HepG2 (cell line): ENCODE data around the gene VSIG10L2. TPM values are rescaled to one million over a fixed set of nuclear protein-coding genes. Genes with fewer than 3 reads are reported as not detected.

ENCODE experiments used
- ATAC-seq: fragments of 200-7000 bp; cut with Tn5 transposase; 3 replicates; pipeline ENCODE4 v1.9.1; 2020; ENCODE audit warnings: mild to moderate bottlenecking, moderate library complexity
- BruUV-seq: library from RNA; stranded (reverse); fragments of 400-500 nt; replicated peaks from 2 replicates; lab custom pipeline; 2021; lab: Mats Ljungman, UMichigan
- CTCF ChIA-PET: fragments of 300-600 bp; formaldehyde crosslinking; extraction: SDS; loops from one replicate; lab custom pipeline; 2021; ENCODE audit warnings: low total read pairs, inconsistent platforms, low intra/inter-chr PET ratio; lab: Yijun Ruan, JAX
- POLR2A ChIA-PET: fragments of 350-600 bp; sonication (Branson Sonifier 250); formaldehyde crosslinking; loops from one replicate; lab custom pipeline; 2020; ENCODE audit warnings: antibody characterized with exemption, inconsistent platforms; lab: Yijun Ruan, JAX
- DNase-seq: peaks from one replicate; pipeline ENCODE4 v3.0.0-alpha.2; 2015; ENCODE audit warnings: low spot score
- FAIRE-seq: peaks from 3 replicates; lab custom pipeline; 2011; peaks lifted over from hg19 to GRCh38; lab: Jason Lieb, UNC
- H2AFZ ChIP-seq: one replicate; pipeline ENCODE4 v1.6.1; 2011; ENCODE audit warnings: low read length, inconsistent platforms
- H3K27ac ChIP-seq: fragments of 300-600 bp; 3 replicates; pipeline ENCODE4 v1.8.0; 2011; ENCODE audit warnings: mixed run types, mild to moderate bottlenecking, mixed read lengths, low read length, inconsistent platforms; ENCODE audit not compliant: insufficient read depth; ENCODE audit errors: extremely low read length
- H3K27me3 ChIP-seq, 2 experiments: fragments of 200-600 bp in 1 of 2; 2 replicates in 1 of 2; 3 replicates in 1 of 2; pipeline versions ENCODE4 v1.6.0 to v1.8.0; 2011; ENCODE audit warnings: low read length in 2 of 2, mild to moderate bottlenecking in 2 of 2, moderate library complexity in 2 of 2, inconsistent platforms in 1 of 2; ENCODE audit not compliant: insufficient read depth in 2 of 2, control insufficient read depth in 1 of 2
- H3K36me3 ChIP-seq, 2 experiments: fragments of 200-600 bp in 1 of 2; replicated peaks in 1 of 2; 2 replicates in 1 of 2; 3 replicates in 1 of 2; pipeline versions ENCODE4 v1.5.1 to v1.8.0; 2011; ENCODE audit warnings: low read length in 2 of 2, inconsistent platforms in 1 of 2; ENCODE audit not compliant: insufficient read depth in 2 of 2, control insufficient read depth in 1 of 2
- H3K4me1 ChIP-seq: 2 replicates; pipeline ENCODE4 v1.5.1; 2012; ENCODE audit warnings: low read length, inconsistent platforms; ENCODE audit not compliant: insufficient read depth
- H3K4me2 ChIP-seq: 2 replicates; pipeline ENCODE4 v1.6.0; 2011; ENCODE audit warnings: low read depth, low read length, inconsistent platforms
- H3K4me3 ChIP-seq, 3 experiments: fragments of 200-600 bp in 1 of 3; sonication (generic), shearing (Covaris generic) in 1 of 3; replicated peaks in 1 of 3; 2 replicates each; pipeline ENCODE4 v1.5.1; 2011 to 2016; ENCODE audit warnings: low read length in 3 of 3, inconsistent platforms in 2 of 3, low read depth in 2 of 3, mild to moderate bottlenecking in 2 of 3, control low read depth in 1 of 3, mixed read lengths in 1 of 3; ENCODE audit not compliant: insufficient read depth in 1 of 3
- H3K79me2 ChIP-seq: one replicate; pipeline ENCODE4 v1.6.1; 2011; ENCODE audit warnings: low read length, inconsistent platforms; ENCODE audit not compliant: insufficient read depth
- H3K9ac ChIP-seq: 2 replicates; pipeline ENCODE4 v1.6.0; 2011; ENCODE audit warnings: mild to moderate bottlenecking, low read depth, low read length, inconsistent platforms; ENCODE audit not compliant: insufficient read depth
- H3K9me3 ChIP-seq: 2 replicates; pipeline ENCODE4 v1.5.1; 2012; ENCODE audit warnings: mild to moderate bottlenecking, low read length
- H4K20me1 ChIP-seq: 2 replicates; pipeline ENCODE4 v1.6.0; 2011; ENCODE audit warnings: inconsistent platforms, mild to moderate bottlenecking, low read length, moderate library complexity; ENCODE audit not compliant: insufficient read depth
- AGO2 ChIP-seq: fragments of 200-400 bp; formaldehyde crosslinking; optimal IDR thresholded peaks from 2 replicates; pipeline ENCODE3; 2017; ENCODE audit warnings: mild to moderate bottlenecking, low read depth, low read length, moderate library complexity
- EEA1 ChIP-seq: sonication (generic); formaldehyde crosslinking; IDR thresholded peaks from 2 replicates; pipeline ENCODE4 v1.5.1; 2020; ENCODE audit warnings: mild to moderate bottlenecking, missing genetic modification reagents, borderline replicate concordance
- FOXO1 ChIP-seq: sonication (generic); formaldehyde crosslinking; IDR thresholded peaks from 2 replicates; pipeline ENCODE4 v1.4.0; 2020; ENCODE audit warnings: missing genetic modification reagents
- MLX ChIP-seq: IDR thresholded peaks from 2 replicates; pipeline ENCODE4 v1.6.1; 2016
- ZBTB33 ChIP-seq: sonication (generic); formaldehyde crosslinking; IDR thresholded peaks from 2 replicates; pipeline ENCODE4 v1.4.0; 2020; ENCODE audit warnings: missing genetic modification reagents
- ZNF574 ChIP-seq: sonication (generic); formaldehyde crosslinking; IDR thresholded peaks from 2 replicates; pipeline ENCODE4 v1.4.0; 2020; ENCODE audit warnings: missing genetic modification reagents
- WGBS: methylation state at CpG from one replicate; pipeline ENCODE4 v1.1.6; 2017; ENCODE audit warnings: low lambda C conversion rate; 5-methylcytosine and 5-hydroxymethylcytosine counted together
- in situ Hi-C: cut with HindIII; loops from 2 replicates; pipeline ENCODE4 v1.10.0; 2017; ENCODE audit warnings: low pct_unique_long_range_greater_than_20kb; ENCODE audit not compliant: extremely low pct_ligation_motif_present
- intact Hi-C: fragments of 100-400 bp; cut with micrococcal nuclease; formaldehyde crosslinking; loops from one replicate; pipeline ENCODE4 v1.10.0; 2022; ENCODE audit not compliant: unreplicated experiment
- polyA plus RNA-seq, 8 experiments: library from polyadenylated mRNA; depleted of rRNA in 3 of 8; stranded (reverse) in 7 of 8; unstranded in 1 of 8; fragments of >200 nt; fragmentation: Illumina TruSeq in 4 of 8; extraction: Trizol in 4 of 8; gene quantifications; 2 replicates each; pipeline versions ENCODE4 v1.2.1 to v1.2.3, GENCODE V29; 2011 to 2016; ENCODE audit warnings: low read depth in 4 of 8, missing spikeins in 1 of 8, mixed read lengths in 1 of 8; ENCODE audit not compliant: insufficient read depth in 1 of 8
- total RNA-seq, 5 experiments: library from RNA; depleted of rRNA; stranded (reverse); fragments of >200 nt; fragmentation: Illumina TruSeq; extraction: Trizol; gene quantifications; 2 replicates each; pipeline ENCODE4 v1.2.3, GENCODE V29; 2016; ENCODE audit warnings: low read depth in 1 of 5
- TF ChIP-seq, protein P1 (sequence below): sonication (generic); formaldehyde crosslinking; IDR thresholded peaks from 2 replicates; pipeline ENCODE4 v1.5.0; 2020; ENCODE audit warnings: missing genetic modification reagents

VSIG10L2 gene
- total and polyA plus RNA-seq, 2 of the 13 experiments (the other 11 are each of a cell fraction or from before 2014, with no cell fraction given) = 0.21 TPM; not detected in 1

- ATAC-seq = no peak
Observed at GRCh38 chr11:125952973-125953372, 7.1 kb downstream of the VSIG10L2 start.

GRCh38 chr11:125953401-125953935, 7.6 kb downstream of the VSIG10L2 start:
- Histone ChIP-seq H3K9ac (no peak overlapping the region), H3K4me2 (no peak overlapping the region), H3K4me1 (peaks cover 16% of the 10 kb centered on the region), H3K27ac (no peak overlapping the region), H3K9me3 (no peaks in the 10 kb centered on the region), H4K20me1 (no peaks in the 10 kb centered on the region), H3K27me3 (no peaks in the 10 kb centered on the region; a peak in 1 of 5 replicates), H2AFZ (no peak overlapping the region), H3K4me3 (no peak overlapping the region), H3K79me2 (no peaks in the 10 kb centered on the region), H3K36me3 (0 out of 5 replicates have a peak, but pooled peaks cover 0 to 9% of the 10 kb centered on the region in 2 experiments)
- no peak for DNase-seq
- in situ Hi-C loops (no loop called here), intact Hi-C loops (no loop called here)
- POLR2A ChIA-PET = no interaction called here
- 89% methylated on average over 15 of the region's 20 CpGs for WGBS
- no TSS peak for BruUV-seq
- FAIRE-seq = no peak
- no peak for ATAC-seq
- CTCF ChIA-PET = no interaction called here
- peak; percentile 54 for TF ChIP-seq AGO2
- TF ChIP-seq MLX (CRISPR knock-in tag) = no peak
- TF ChIP-seq, protein P1, sequence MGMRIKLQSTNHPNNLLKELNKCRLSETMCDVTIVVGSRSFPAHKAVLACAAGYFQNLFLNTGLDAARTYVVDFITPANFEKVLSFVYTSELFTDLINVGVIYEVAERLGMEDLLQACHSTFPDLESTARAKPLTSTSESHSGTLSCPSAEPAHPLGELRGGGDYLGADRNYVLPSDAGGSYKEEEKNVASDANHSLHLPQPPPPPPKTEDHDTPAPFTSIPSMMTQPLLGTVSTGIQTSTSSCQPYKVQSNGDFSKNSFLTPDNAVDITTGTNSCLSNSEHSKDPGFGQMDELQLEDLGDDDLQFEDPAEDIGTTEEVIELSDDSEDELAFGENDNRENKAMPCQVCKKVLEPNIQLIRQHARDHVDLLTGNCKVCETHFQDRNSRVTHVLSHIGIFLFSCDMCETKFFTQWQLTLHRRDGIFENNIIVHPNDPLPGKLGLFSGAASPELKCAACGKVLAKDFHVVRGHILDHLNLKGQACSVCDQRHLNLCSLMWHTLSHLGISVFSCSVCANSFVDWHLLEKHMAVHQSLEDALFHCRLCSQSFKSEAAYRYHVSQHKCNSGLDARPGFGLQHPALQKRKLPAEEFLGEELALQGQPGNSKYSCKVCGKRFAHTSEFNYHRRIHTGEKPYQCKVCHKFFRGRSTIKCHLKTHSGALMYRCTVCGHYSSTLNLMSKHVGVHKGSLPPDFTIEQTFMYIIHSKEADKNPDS = no peak
- no peak for TF ChIP-seq ZNF574 (CRISPR knock-in tag)
- TF ChIP-seq FOXO1 (CRISPR knock-in tag) = no peak

More at GRCh38 chr11:125952973-125953372, 7.1 kb downstream of the VSIG10L2 start:
- WGBS = 85% methylated on average over 5 of the region's 7 CpGs
- TF ChIP-seq EEA1 (CRISPR knock-in tag) (no peak), ZBTB33 (CRISPR knock-in tag) (peak; percentile 59; the same call in 1 of the 2 replicates)
- DNase-seq = no peak
- intact Hi-C loops (no loop called here), in situ Hi-C loops (no loop called here)
- POLR2A ChIA-PET = no interaction called here
- CTCF ChIA-PET = no interaction called here
- Histone ChIP-seq H3K79me2 (no peaks in the 10 kb centered on the region), H2AFZ (no peak overlapping the region), H3K36me3 (0 out of 5 replicates have a peak, but pooled peaks cover 0 to 6% of the 10 kb centered on the region in 2 experiments), H3K27me3 (no peaks in the 10 kb centered on the region; a peak in 1 of 5 replicates), H3K9me3 (no peaks in the 10 kb centered on the region), H3K4me1 (peaks cover 21% of the 10 kb centered on the region), H3K4me3 (no peak overlapping the region), H3K4me2 (no peak overlapping the region), H4K20me1 (no peaks in the 10 kb centered on the region), H3K27ac (no peak overlapping the region), H3K9ac (no peak overlapping the region)
- BruUV-seq = no TSS peak
- no peak for FAIRE-seq
